GM18951 (cell line): ENCODE data around the gene HAP1.
"Not testable (repeated sequence)": the region's sequence is repeated elsewhere in the genome, so short reads cannot be mapped to it uniquely, and the experiment has no call there.

Source experiments
- POLR2A ChIP-seq: IDR thresholded peaks from 4 replicates; pipeline ENCODE4 v1.6.1; 2011; ENCODE audit warnings: mild to moderate bottlenecking; ENCODE audit not compliant: insufficient read length, insufficient read depth; ENCODE audit errors: extremely low read depth
- in situ Hi-C: fragments of 300-500 bp; cut with MboI; formaldehyde crosslinking; loops from one replicate; pipeline ENCODE4 v1.12.0; 2022; ENCODE audit warnings: low sequenced_read_pairs, mixed read lengths, inconsistent platforms; ENCODE audit not compliant: unreplicated experiment

Gene HAP1, protein sequence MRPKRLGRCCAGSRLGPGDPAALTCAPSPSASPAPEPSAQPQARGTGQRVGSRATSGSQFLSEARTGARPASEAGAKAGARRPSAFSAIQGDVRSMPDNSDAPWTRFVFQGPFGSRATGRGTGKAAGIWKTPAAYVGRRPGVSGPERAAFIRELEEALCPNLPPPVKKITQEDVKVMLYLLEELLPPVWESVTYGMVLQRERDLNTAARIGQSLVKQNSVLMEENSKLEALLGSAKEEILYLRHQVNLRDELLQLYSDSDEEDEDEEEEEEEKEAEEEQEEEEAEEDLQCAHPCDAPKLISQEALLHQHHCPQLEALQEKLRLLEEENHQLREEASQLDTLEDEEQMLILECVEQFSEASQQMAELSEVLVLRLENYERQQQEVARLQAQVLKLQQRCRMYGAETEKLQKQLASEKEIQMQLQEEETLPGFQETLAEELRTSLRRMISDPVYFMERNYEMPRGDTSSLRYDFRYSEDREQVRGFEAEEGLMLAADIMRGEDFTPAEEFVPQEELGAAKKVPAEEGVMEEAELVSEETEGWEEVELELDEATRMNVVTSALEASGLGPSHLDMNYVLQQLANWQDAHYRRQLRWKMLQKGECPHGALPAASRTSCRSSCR

DNA sequence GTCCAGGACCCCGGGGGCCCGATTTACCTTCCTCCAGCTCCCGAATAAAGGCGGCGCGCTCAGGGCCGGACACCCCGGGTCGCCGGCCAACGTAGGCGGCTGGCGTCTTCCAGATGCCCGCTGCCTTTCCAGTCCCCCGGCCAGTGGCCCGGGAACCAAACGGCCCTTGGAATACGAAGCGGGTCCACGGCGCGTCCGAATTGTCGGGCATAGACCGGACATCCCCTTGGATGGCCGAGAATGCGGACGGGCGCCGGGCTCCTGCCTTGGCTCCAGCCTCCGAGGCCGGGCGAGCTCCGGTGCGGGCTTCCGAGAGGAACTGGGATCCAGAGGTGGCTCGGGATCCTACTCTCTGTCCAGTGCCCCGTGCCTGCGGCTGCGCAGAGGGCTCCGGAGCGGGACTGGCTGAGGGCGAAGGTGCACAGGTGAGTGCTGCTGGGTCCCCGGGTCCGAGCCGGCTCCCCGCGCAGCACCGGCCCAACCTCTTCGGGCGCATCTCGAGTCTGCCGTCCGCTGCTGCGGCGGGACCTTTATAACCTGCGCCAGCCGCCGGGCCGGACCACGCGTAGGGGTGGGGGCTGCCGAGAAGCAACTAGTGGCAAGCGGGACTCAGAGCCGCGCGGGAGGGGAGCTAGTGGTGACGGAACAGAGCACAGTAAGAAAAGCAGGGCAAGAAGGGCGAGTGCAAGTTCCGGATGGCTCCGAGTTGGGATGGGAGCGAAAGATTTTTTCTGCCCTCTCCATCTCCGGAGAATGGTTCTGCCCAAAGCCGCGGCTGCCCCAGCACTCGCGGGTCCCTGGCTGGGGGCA, at the start of gene HAP1:
Gene HAP1 (minus strand): TSS at position 505 of the 810 bp plus-strand sequence. CDS start 9 bp downstream, at position 496.
- in situ Hi-C loops: no loop called here
- TF ChIP-seq POLR2A: no peak

DNA sequence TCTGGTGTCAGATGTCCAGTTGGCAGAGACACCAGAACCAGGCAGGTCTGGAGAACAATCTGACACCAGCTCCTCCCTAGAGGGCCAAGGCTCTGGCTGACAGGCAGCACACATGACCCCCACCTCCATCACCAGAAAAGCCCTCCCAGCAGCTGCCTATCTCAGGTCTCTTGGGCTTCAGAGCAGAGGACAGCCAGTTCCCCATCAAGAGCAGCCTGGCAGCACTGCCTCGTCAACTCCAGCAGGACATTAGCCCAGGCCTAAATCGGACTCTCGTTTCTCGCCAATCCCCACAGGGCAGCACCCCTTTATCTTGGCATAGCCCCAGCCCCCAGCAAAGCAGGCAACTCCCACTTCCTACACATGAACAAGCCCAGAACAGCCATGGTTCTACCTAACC, 47.7 kb upstream of the HAP1 start:
- no peak for TF ChIP-seq POLR2A
- in situ Hi-C loops: no loop called here

DNA sequence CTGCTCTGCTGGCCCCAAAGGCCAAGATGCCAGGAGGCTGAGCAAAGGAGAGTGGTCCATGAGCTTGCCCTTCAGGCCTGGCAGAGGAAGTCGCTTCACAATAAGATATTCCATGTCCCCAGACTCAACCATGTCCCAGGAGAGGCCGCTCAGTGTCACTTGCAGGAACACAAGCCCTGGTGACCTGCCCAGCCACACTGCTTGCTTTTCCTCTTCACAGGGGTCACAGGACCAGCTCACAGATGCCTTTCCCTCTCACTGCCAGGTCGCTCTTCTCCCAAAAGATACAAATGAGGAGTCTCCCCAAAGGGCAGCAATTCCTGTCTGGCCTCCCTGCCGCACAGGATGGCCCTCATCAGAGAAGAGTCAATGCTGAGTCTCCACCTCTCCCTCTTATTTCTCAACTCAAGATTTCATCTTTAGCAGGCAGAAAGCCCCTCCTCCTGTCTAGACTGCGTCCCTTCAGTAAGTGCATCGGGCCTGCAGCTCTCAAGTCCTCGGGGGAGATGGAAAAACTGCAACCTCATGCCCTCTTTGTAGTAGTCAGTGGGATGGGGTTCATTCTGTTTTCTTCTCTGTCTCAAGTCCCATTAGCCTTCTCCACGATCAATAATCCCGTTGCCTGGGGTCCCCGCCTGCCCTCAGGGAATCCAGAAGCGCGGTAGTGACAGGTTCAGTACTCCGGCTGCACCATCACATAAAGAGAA, 47.1 kb upstream of the HAP1 start:
- in situ Hi-C loops: no loop called here
- TF ChIP-seq POLR2A: no peak

DNA sequence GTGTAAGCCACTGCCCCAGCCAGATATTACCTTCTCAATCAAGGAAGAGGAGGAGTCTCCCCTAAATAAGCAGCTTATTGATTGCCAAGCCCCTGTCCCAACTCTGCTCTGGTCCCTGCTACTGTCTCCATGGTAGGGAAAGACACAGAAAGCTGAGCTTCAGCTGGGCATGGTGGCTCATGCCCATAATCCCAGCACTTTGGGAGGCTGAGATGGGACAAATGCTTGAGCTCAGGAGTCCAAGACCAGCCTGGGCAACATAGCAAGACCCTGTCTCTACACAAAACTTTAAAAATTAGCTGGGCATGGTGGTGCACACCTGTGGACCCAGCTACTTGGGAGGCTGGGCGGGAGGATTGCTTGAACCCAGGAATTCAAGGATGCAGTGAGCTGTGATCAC, 45.5 kb upstream of the HAP1 start:
- in situ Hi-C loops: no loop called here
- TF ChIP-seq POLR2A: no peak

DNA sequence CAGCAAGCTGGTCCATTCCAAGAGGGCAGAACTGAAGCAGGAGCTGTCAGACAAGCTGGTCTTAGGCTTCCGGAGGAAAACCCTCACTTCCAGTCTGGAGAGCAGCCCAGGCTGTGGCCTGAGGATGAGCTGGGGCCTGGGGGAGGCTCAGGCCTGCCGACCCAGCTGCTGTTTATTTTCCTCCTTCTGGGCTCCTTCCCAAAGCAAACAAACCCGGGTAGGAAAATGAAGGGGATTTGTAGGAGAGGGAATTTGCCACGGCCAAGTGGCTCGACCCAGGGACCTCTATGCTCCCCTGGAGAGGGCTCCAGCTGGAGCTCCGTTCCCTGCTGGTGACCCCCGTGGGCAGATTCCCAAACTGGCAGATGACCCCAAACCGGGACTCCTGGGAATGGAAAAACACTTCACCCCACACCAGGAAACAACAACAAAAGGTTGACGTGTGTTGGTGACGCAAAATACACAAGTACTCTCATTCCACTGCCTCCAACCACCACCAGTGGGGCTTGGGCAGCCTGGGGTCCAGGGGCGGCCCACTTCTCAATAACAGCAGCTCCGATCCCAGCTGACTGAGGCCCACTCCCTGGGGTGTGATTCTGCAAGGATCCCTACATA, 43.2 kb upstream of the HAP1 start:
- no peak for TF ChIP-seq POLR2A

DNA sequence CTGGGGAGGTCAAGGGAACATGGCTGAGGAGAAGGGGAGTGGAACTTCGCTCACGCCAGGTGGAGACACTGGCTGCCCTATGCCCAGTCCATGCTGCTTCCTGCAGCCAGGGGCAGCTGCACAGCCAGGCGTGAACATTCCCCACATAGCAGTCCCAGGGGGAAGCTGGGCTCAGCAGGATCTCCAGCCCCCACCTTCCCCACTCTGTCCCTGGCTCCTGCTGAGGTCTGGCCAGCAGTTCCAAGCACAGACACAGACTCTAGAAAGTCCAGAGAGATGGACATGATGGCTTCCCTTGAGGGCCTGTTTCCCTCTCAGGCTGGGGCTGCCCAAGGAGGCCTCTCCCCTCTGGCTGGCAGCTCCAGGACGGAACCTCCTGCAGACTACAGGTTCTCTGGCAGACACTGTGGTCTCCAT, 42.7 kb upstream of the HAP1 start:
- no peak for TF ChIP-seq POLR2A
- in situ Hi-C loops: no loop called here

More for the DNA sequence above, 43.2 kb upstream of the HAP1 start:
- in situ Hi-C loops: no loop called here

DNA sequence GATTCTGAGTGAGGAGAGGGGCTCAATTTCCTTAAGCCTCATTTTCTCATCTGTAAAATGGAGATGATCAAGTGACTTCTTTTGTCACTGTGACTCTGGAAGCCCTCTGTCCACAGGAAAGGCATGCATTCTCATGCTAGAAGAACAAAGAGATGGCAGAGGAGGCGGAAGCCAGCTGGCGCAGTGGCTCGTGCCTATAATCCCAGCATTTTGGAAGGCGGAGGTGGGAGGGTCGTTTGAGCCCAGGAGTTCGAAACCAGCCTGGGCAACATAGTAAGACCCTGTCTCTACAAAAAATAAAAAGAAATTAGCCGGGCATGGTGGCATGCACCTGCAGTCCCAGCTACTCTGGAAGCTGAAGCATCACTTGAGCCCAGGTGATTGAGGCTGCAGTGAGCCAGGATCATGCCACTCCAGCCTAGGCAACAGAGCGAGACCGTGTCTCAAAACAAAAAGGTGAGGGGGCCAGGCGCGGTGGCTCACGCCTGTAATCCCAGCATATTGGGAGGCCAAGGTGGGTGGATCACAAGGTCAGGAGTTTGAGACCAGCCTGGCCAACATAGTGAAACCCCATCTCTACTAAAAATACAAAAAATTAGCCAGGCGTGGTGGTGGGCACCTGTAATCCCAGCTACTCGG, 41.9 kb upstream of the HAP1 start:
- in situ Hi-C loops: not testable (repeated sequence)

DNA sequence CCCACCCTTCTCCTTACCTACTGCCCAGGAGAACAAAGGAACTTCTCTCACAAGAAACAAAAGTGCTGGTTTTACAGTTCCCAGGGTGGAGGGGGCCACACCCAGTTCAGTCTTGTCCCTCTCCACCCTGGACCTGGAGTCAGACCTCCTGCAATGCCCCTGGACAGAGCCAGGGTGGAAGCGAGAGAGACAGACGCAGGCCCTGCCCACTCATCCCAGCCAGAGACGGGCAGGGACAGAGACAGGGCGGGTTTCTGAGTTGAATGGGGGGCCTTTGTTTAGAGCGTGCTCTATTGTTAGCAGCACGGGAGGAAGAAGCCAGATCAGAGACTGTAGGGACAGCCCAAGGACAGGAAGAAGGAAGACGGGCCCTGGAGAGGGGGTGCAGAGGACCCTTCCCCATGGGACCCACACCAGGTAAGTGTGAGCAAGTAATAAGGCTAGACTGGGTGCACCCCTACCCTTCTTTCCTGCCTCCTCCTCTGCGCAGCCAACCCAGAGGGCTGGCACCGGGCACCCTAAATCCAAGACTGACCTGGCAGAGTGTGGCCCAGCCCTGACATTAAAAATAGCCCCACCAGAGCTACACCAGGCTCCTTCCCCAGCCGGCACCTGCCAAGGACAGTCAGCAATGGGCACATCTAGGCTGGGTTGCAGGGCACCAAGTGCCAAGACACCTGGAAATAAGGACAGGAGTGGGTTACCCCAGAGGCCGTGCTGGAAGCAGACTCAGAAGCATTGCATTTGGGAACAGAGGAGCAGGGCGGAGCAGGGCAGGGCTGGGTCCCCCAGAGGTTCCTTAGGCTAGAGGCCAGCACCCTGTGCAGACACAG, 41.2 kb upstream of the HAP1 start:
- in situ Hi-C loops: no loop called here
- TF ChIP-seq POLR2A: no peak

DNA sequence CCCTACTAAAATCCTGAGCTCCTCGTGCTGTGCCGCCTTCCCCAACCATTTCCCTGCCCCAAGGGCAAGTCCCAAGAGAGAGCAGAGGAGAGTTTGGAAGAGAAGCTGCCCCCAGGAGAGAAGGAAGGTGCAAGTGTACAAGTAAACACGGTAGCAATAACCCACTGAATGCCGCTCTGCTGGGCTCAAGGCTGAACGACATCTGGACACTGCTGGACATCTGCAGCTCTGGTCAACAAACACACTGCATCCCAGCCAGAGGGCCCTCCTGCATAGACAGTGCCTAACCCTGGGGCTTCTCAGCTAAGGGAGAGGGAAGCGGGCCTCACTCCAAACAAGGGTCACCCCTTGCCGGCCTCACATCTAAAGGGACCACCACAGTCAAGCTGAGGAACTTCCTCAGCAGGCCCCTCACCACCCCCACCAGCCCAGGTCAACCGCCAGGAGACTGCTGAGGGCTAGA, 39.3 kb upstream of the HAP1 start:
- in situ Hi-C loops: no loop called here
- TF ChIP-seq POLR2A: no peak

DNA sequence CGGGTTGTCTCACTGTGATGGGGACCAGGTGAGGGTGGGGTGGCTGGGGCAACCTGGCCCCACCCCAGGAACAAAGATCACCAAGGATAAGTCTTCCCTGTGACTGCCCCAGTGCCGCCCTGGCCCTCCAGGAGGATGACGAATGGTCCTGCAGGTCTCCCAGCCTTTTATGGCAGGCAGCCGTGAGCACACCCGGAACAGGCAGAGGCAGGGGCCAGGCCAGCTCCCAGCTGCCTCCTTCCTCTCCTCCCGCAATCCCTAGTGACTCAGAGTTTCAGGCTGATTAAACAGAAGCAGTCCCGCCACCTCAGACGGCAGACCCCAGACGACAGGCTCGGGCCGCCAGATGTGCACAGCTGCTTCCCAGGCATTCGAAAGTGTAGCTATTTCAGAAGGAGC, 38.7 kb upstream of the HAP1 start:
- in situ Hi-C loops: no loop called here
- no peak for TF ChIP-seq POLR2A

DNA sequence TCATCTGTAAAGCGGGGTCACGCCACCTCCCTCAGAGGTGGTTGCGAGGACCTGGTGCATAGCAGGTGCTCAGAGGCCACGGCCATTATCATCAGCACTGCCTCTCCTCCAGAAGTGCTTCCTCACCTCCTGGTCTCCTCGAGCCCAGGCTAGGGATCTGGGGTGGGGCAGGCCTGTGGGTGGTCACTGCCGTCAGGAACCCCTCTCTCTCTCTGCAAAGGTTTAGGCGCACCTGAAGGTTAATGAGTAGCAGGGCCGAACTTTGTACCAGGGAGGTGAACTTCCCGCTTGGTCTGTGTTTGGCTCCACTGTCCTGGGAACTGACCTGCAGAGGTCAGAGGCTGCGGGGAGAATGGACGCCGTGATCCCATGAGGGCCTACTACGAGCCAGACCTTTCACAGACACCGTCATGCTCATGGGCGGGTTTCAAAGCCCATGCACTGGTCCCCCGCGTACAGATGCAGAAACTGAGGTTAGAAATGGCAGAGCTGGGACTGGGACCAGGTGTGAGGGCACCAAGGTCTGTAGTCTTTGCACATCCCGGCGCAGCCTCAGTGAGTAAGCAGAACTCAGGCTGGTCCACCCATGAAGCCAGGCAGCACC, 38.2 kb upstream of the HAP1 start:
- in situ Hi-C loops: no loop called here
- TF ChIP-seq POLR2A: no peak
